ENCODE measurements around the gene PEAK1. TPM values are rescaled to one million over a fixed set of nuclear protein-coding genes. Genes with fewer than 3 reads are reported as not detected.

The PEAK1 gene
- polyA plus RNA-seq, 1 donor (not counting 4 experiments of a cell fraction or from before 2014, with no cell fraction given), result 5.9 TPM

DNA sequence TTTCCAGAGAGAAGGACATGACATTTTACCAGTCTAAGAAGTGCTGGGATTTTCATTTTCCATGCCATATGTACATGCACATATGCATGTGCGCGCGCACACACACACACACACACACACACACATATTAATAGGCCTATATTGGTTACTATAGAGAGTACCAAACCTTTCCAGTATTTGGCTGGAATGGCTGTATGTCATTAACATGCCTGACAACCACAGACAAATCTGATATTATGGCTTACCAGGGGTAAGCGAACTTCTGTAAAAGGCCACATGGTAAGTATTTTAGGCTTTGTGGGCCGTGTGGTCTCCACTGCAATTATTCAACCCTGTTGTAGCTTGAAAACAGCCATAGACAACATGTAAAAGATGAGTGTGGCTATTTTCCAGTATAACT is 251.8 kb downstream of the PEAK1 start:
- H3K4me2 ChIP-seq (ENCODE audit: control insufficient read depth, extremely low read depth, insufficient read depth, low read depth, low read length), result no peak overlapping the region
- TF ChIP-seq, protein P1, sequence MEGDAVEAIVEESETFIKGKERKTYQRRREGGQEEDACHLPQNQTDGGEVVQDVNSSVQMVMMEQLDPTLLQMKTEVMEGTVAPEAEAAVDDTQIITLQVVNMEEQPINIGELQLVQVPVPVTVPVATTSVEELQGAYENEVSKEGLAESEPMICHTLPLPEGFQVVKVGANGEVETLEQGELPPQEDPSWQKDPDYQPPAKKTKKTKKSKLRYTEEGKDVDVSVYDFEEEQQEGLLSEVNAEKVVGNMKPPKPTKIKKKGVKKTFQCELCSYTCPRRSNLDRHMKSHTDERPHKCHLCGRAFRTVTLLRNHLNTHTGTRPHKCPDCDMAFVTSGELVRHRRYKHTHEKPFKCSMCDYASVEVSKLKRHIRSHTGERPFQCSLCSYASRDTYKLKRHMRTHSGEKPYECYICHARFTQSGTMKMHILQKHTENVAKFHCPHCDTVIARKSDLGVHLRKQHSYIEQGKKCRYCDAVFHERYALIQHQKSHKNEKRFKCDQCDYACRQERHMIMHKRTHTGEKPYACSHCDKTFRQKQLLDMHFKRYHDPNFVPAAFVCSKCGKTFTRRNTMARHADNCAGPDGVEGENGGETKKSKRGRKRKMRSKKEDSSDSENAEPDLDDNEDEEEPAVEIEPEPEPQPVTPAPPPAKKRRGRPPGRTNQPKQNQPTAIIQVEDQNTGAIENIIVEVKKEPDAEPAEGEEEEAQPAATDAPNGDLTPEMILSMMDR (optimal IDR thresholded peaks at IDR 0.05 in 1 of 3, IDR thresholded peaks at IDR 0.05 in 1 of 3, conservative IDR thresholded peaks at IDR 0.05 in 1 of 3; ENCODE audit: extremely low read depth in 1 of 3, insufficient read depth in 2 of 3, low read length in 3 of 3), result no peak
- TF ChIP-seq EZH2 (IDR thresholded peaks at IDR 0.05; ENCODE audit: low read length), result no peak
- no peak overlapping the region for H3K27ac ChIP-seq (ENCODE audit: control insufficient read depth, insufficient read depth, low read length)
- dilution Hi-C loops (cut with MboI; ENCODE audit: extremely low pct_ligation_motif_present, low sequenced_read_pairs), result no loop called here
- no peak overlapping the region for H3K4me3 ChIP-seq (ENCODE audit: control insufficient read depth in 2 of 3, extremely low read depth in 1 of 3, insufficient read depth in 2 of 3, low read depth in 1 of 3, low read length in 3 of 3)
- DNase-seq (ENCODE audit: low read depth, low spot score) (no peak), FAIRE-seq (no peak)
- no peaks in the 10 kb centered on the region for H3K79me2 ChIP-seq (ENCODE audit: control insufficient read depth, insufficient read depth, low read length)
- no peaks in the 10 kb centered on the region for H3K9me3 ChIP-seq (ENCODE audit: control insufficient read depth, low read depth, low read length)
- no peaks in the 10 kb centered on the region for H3K9me1 ChIP-seq (ENCODE audit: control insufficient read depth, extremely low read depth, insufficient read depth, low read length)
- H2AFZ ChIP-seq (ENCODE audit: control insufficient read depth, low read length), result no peak overlapping the region
- no peaks in the 10 kb centered on the region for H3K36me3 ChIP-seq (ENCODE audit: control insufficient read depth in 2 of 2, extremely low read depth in 1 of 2, insufficient read depth in 2 of 2, low read length in 2 of 2)
- no peaks in the 10 kb centered on the region for H3K27me3 ChIP-seq (ENCODE audit: control insufficient read depth, extremely low read depth, insufficient read depth, low read length)
- H3K9ac ChIP-seq (ENCODE audit: control insufficient read depth, extremely low read depth, insufficient read depth, low read length), result no peak overlapping the region
- no peaks in the 10 kb centered on the region for H4K20me1 ChIP-seq (ENCODE audit: control insufficient read depth, extremely low read depth, insufficient read depth, low read length)
- peaks cover 5% of the 10 kb centered on the region for H3K4me1 ChIP-seq (ENCODE audit: control insufficient read depth, extremely low read depth, insufficient read depth, low read length)

DNA sequence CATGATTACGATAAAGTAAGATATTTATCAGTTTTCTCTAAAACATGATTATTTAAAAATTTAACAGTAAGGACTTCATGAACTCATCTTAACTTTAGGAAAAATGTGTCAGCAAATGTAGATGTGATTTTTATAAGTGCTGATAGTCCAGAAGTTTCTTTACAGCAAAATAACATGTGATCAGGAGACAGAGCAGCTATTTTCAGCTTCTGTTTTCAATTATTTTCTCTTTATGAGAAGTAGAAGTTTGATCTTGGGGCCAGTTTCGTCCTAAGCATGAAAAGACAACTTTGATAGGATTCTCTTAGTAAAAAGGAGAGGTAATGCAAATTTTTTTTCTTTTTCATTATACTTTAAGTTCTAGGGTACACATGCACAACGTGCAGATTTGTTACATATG is 252.5 kb downstream of the PEAK1 start:
- no peak overlapping the region for H3K9ac ChIP-seq (ENCODE audit: control insufficient read depth, extremely low read depth, insufficient read depth, low read length)
- no peaks in the 10 kb centered on the region for H3K79me2 ChIP-seq (ENCODE audit: control insufficient read depth, insufficient read depth, low read length)
- dilution Hi-C loops (cut with MboI; ENCODE audit: extremely low pct_ligation_motif_present, low sequenced_read_pairs), result no loop called here
- H3K4me2 ChIP-seq (ENCODE audit: control insufficient read depth, extremely low read depth, insufficient read depth, low read depth, low read length), result no peak overlapping the region
- no peaks in the 10 kb centered on the region for H3K36me3 ChIP-seq (ENCODE audit: control insufficient read depth in 2 of 2, extremely low read depth in 1 of 2, insufficient read depth in 2 of 2, low read length in 2 of 2)
- no peak for DNase-seq (ENCODE audit: low read depth, low spot score)
- H3K9me1 ChIP-seq (ENCODE audit: control insufficient read depth, extremely low read depth, insufficient read depth, low read length), result no peaks in the 10 kb centered on the region
- H3K4me3 ChIP-seq (ENCODE audit: control insufficient read depth in 2 of 3, extremely low read depth in 1 of 3, insufficient read depth in 2 of 3, low read depth in 1 of 3, low read length in 3 of 3), result no peak overlapping the region
- TF ChIP-seq, protein P1 (optimal IDR thresholded peaks at IDR 0.05 in 1 of 3, IDR thresholded peaks at IDR 0.05 in 1 of 3, conservative IDR thresholded peaks at IDR 0.05 in 1 of 3; ENCODE audit: extremely low read depth in 1 of 3, insufficient read depth in 2 of 3, low read length in 3 of 3), result no peak
- TF ChIP-seq EZH2 (IDR thresholded peaks at IDR 0.05; ENCODE audit: low read length), result no peak
- H4K20me1 ChIP-seq (ENCODE audit: control insufficient read depth, extremely low read depth, insufficient read depth, low read length), result no peaks in the 10 kb centered on the region
- H2AFZ ChIP-seq (ENCODE audit: control insufficient read depth, low read length), result no peak overlapping the region
- no peak for FAIRE-seq
- H3K27me3 ChIP-seq (ENCODE audit: control insufficient read depth, extremely low read depth, insufficient read depth, low read length), result no peaks in the 10 kb centered on the region
- H3K9me3 ChIP-seq (ENCODE audit: control insufficient read depth, low read depth, low read length), result no peaks in the 10 kb centered on the region
- peaks cover 5% of the 10 kb centered on the region for H3K4me1 ChIP-seq (ENCODE audit: control insufficient read depth, extremely low read depth, insufficient read depth, low read length)
- H3K27ac ChIP-seq (ENCODE audit: control insufficient read depth, insufficient read depth, low read length), result no peak overlapping the region

Data from keratinocyte (primary cell).